Measurements from ENCODE around the gene DSCAML1.

Gene DSCAML1

GRCh38 chr11:117633976-117634755 lies 162.8 kb downstream of the DSCAML1 start:
- no peak for DNase-seq (ENCODE audit: low read depth)
- no peak overlapping the region for H3K4me3 ChIP-seq (ENCODE audit: low read length)
- H3K27me3 ChIP-seq (replicated peaks; ENCODE audit: control insufficient read depth, insufficient read depth, low read length): peaks cover 35% of the 10 kb centered on the region
- H3K9me3 ChIP-seq (ENCODE audit: control insufficient read depth, low read length): no peaks in the 10 kb centered on the region
- H3K9ac ChIP-seq (ENCODE audit: low read length): no peak overlapping the region
- H3K36me3 ChIP-seq (ENCODE audit: control insufficient read depth, insufficient read depth, low read length, severe bottlenecking): no peaks in the 10 kb centered on the region
- H3K4me1 ChIP-seq (ENCODE audit: control insufficient read depth, insufficient read depth, low read length): no peaks in the 10 kb centered on the region

- H3K27me3 ChIP-seq (replicated peaks; ENCODE audit: control insufficient read depth, insufficient read depth, low read length): peaks cover 40% of the 10 kb centered on the region
- H3K9ac ChIP-seq (ENCODE audit: low read length): no peak overlapping the region
- H3K9me3 ChIP-seq (ENCODE audit: control insufficient read depth, low read length): no peaks in the 10 kb centered on the region
- H3K4me1 ChIP-seq (ENCODE audit: control insufficient read depth, insufficient read depth, low read length): no peaks in the 10 kb centered on the region
- H3K4me3 ChIP-seq (ENCODE audit: low read length): no peak overlapping the region
- DNase-seq (ENCODE audit: low read depth): no peak
- H3K36me3 ChIP-seq (ENCODE audit: control insufficient read depth, insufficient read depth, low read length, severe bottlenecking): no peaks in the 10 kb centered on the region
Measured at GRCh38 chr11:117633186-117633754, 163.7 kb downstream of the DSCAML1 start.

GRCh38 chr11:117632306-117632705 lies 164.7 kb downstream of the DSCAML1 start:
- Histone ChIP-seq H3K4me3 (ENCODE audit: low read length) (no peak overlapping the region), H3K9me3 (ENCODE audit: control insufficient read depth, low read length) (no peaks in the 10 kb centered on the region), H3K9ac (ENCODE audit: low read length) (no peak overlapping the region), H3K27me3 (replicated peaks; ENCODE audit: control insufficient read depth, insufficient read depth, low read length) (peaks cover 45% of the 10 kb centered on the region), H3K4me1 (ENCODE audit: control insufficient read depth, insufficient read depth, low read length) (no peaks in the 10 kb centered on the region), H3K36me3 (ENCODE audit: control insufficient read depth, insufficient read depth, low read length, severe bottlenecking) (no peaks in the 10 kb centered on the region)
- DNase-seq (ENCODE audit: low read depth): no peak

- H3K9me3 ChIP-seq (ENCODE audit: control insufficient read depth, low read length): no peaks in the 10 kb centered on the region
- DNase-seq (ENCODE audit: low read depth): no peak
- peaks cover 47% of the 10 kb centered on the region for H3K27me3 ChIP-seq (replicated peaks; ENCODE audit: control insufficient read depth, insufficient read depth, low read length)
- H3K4me1 ChIP-seq (ENCODE audit: control insufficient read depth, insufficient read depth, low read length): no peaks in the 10 kb centered on the region
- H3K36me3 ChIP-seq (ENCODE audit: control insufficient read depth, insufficient read depth, low read length, severe bottlenecking): no peaks in the 10 kb centered on the region
- no peak overlapping the region for H3K4me3 ChIP-seq (ENCODE audit: low read length)
- H3K9ac ChIP-seq (ENCODE audit: low read length): no peak overlapping the region
Measured at GRCh38 chr11:117631336-117632140, 165.5 kb downstream of the DSCAML1 start.

GRCh38 chr11:117629891-117630538 lies 167.0 kb downstream of the DSCAML1 start:
- H3K27me3 ChIP-seq (replicated peaks; ENCODE audit: control insufficient read depth, insufficient read depth, low read length): peaks cover 50% of the 10 kb centered on the region
- no peak for DNase-seq (ENCODE audit: low read depth)
- H3K4me1 ChIP-seq (ENCODE audit: control insufficient read depth, insufficient read depth, low read length): no peaks in the 10 kb centered on the region
- H3K9ac ChIP-seq (ENCODE audit: low read length): no peak overlapping the region
- H3K36me3 ChIP-seq (ENCODE audit: control insufficient read depth, insufficient read depth, low read length, severe bottlenecking): no peaks in the 10 kb centered on the region
- no peaks in the 10 kb centered on the region for H3K9me3 ChIP-seq (ENCODE audit: control insufficient read depth, low read length)
- no peak overlapping the region for H3K4me3 ChIP-seq (ENCODE audit: low read length)

- DNase-seq (ENCODE audit: low read depth): no peak
- Histone ChIP-seq H3K36me3 (ENCODE audit: control insufficient read depth, insufficient read depth, low read length, severe bottlenecking) (no peaks in the 10 kb centered on the region), H3K4me3 (ENCODE audit: low read length) (no peak overlapping the region), H3K27me3 (replicated peaks; ENCODE audit: control insufficient read depth, insufficient read depth, low read length) (peaks cover 45% of the 10 kb centered on the region), H3K9me3 (ENCODE audit: control insufficient read depth, low read length) (no peaks in the 10 kb centered on the region), H3K9ac (ENCODE audit: low read length) (no peak overlapping the region), H3K4me1 (ENCODE audit: control insufficient read depth, insufficient read depth, low read length) (no peaks in the 10 kb centered on the region)
Measured at GRCh38 chr11:117629146-117629545, 167.9 kb downstream of the DSCAML1 start.

- no peak overlapping the region for H3K4me3 ChIP-seq (ENCODE audit: low read length)
- H3K9me3 ChIP-seq (ENCODE audit: control insufficient read depth, low read length): no peaks in the 10 kb centered on the region
- H3K9ac ChIP-seq (ENCODE audit: low read length): no peak overlapping the region
- H3K36me3 ChIP-seq (ENCODE audit: control insufficient read depth, insufficient read depth, low read length, severe bottlenecking): no peaks in the 10 kb centered on the region
- H3K27me3 ChIP-seq (replicated peaks; ENCODE audit: control insufficient read depth, insufficient read depth, low read length): peaks cover 46% of the 10 kb centered on the region
- no peaks in the 10 kb centered on the region for H3K4me1 ChIP-seq (ENCODE audit: control insufficient read depth, insufficient read depth, low read length)
- DNase-seq (ENCODE audit: low read depth): no peak
Measured at GRCh38 chr11:117627259-117627658, 169.8 kb downstream of the DSCAML1 start.

GRCh38 chr11:117626576-117626975 lies 170.4 kb downstream of the DSCAML1 start:
- Histone ChIP-seq H3K4me1 (ENCODE audit: control insufficient read depth, insufficient read depth, low read length) (no peaks in the 10 kb centered on the region), H3K9ac (ENCODE audit: low read length) (no peak overlapping the region), H3K9me3 (ENCODE audit: control insufficient read depth, low read length) (peaks cover 2% of the 10 kb centered on the region), H3K27me3 (replicated peaks; ENCODE audit: control insufficient read depth, insufficient read depth, low read length) (peaks cover 46% of the 10 kb centered on the region), H3K36me3 (ENCODE audit: control insufficient read depth, insufficient read depth, low read length, severe bottlenecking) (no peaks in the 10 kb centered on the region), H3K4me3 (ENCODE audit: low read length) (no peak overlapping the region)
- DNase-seq (ENCODE audit: low read depth): no peak

GRCh38 chr11:117625237-117625636 lies 171.8 kb downstream of the DSCAML1 start:
- Histone ChIP-seq H3K27me3 (replicated peaks; ENCODE audit: control insufficient read depth, insufficient read depth, low read length) (peaks cover 52% of the 10 kb centered on the region), H3K4me3 (ENCODE audit: low read length) (no peak overlapping the region), H3K36me3 (ENCODE audit: control insufficient read depth, insufficient read depth, low read length, severe bottlenecking) (no peaks in the 10 kb centered on the region), H3K9me3 (ENCODE audit: control insufficient read depth, low read length) (peaks cover 6% of the 10 kb centered on the region), H3K9ac (ENCODE audit: low read length) (no peak overlapping the region), H3K4me1 (ENCODE audit: control insufficient read depth, insufficient read depth, low read length) (no peaks in the 10 kb centered on the region)
- DNase-seq (ENCODE audit: low read depth): no peak

GRCh38 chr11:117623831-117624271 lies 173.2 kb downstream of the DSCAML1 start:
- peaks cover 6% of the 10 kb centered on the region for H3K9me3 ChIP-seq (ENCODE audit: control insufficient read depth, low read length)
- peaks cover 48% of the 10 kb centered on the region for H3K27me3 ChIP-seq (replicated peaks; ENCODE audit: control insufficient read depth, insufficient read depth, low read length)
- no peak for DNase-seq (ENCODE audit: low read depth)
- no peak overlapping the region for H3K4me3 ChIP-seq (ENCODE audit: low read length)
- no peak overlapping the region for H3K9ac ChIP-seq (ENCODE audit: low read length)
- H3K36me3 ChIP-seq (ENCODE audit: control insufficient read depth, insufficient read depth, low read length, severe bottlenecking): no peaks in the 10 kb centered on the region
- H3K4me1 ChIP-seq (ENCODE audit: control insufficient read depth, insufficient read depth, low read length): no peaks in the 10 kb centered on the region

GRCh38 chr11:117621226-117621625 lies 175.8 kb downstream of the DSCAML1 start:
- H3K9me3 ChIP-seq (ENCODE audit: control insufficient read depth, low read length): peaks cover 6% of the 10 kb centered on the region
- no peaks in the 10 kb centered on the region for H3K4me1 ChIP-seq (ENCODE audit: control insufficient read depth, insufficient read depth, low read length)

More at GRCh38 chr11:117621226-117621625, 175.8 kb downstream of the DSCAML1 start:
- peaks cover 46% of the 10 kb centered on the region for H3K27me3 ChIP-seq (replicated peaks; ENCODE audit: control insufficient read depth, insufficient read depth, low read length)
- H3K4me3 ChIP-seq (ENCODE audit: low read length): no peak overlapping the region
- no peak for DNase-seq (ENCODE audit: low read depth)
- no peak overlapping the region for H3K9ac ChIP-seq (ENCODE audit: low read length)
- no peaks in the 10 kb centered on the region for H3K36me3 ChIP-seq (ENCODE audit: control insufficient read depth, insufficient read depth, low read length, severe bottlenecking)

All from adipocyte (in vitro differentiated cells).